Vagina (tissue), 2 donors: ENCODE measurements around the gene PSMD1.

Experiments
- CTCF ChIP-seq, 3 experiments: fragments of 450-650 bp in 2 of 3; fragments of 200-600 bp in 1 of 3; sonication (generic) in 1 of 3; IDR thresholded peaks; one replicate each; pipeline ENCODE4 v1.5.1; 2017 to 2019; ENCODE audit warnings: antibody characterized with exemption in 3 of 3, mild to moderate bottlenecking in 2 of 3, moderate library complexity in 2 of 3
- POLR2A ChIP-seq, 2 donors: fragments of 450-650 bp; IDR thresholded peaks; one replicate each; pipeline ENCODE4 v1.6.1; 2017; ENCODE audit warnings: antibody characterized with exemption in 2 of 2, mild to moderate bottlenecking in 2 of 2, moderate library complexity in 2 of 2
- POLR2AphosphoS5 ChIP-seq, 2 donors: sonication (generic); formaldehyde crosslinking; IDR thresholded peaks; one replicate each; pipeline ENCODE4 v1.9.0; 2017; ENCODE audit warnings: antibody characterized with exemption in 2 of 2, mild to moderate bottlenecking in 2 of 2, low read depth in 1 of 2; ENCODE audit not compliant: insufficient read depth in 1 of 2

GRCh38 chr2:231053846-231054245, 2.8 kb upstream of the PSMD1 start:
- TF ChIP-seq CTCF (IDR thresholded peaks at IDR 0.05) (no peak), POLR2A (IDR thresholded peaks at IDR 0.05) (no peak), POLR2AphosphoS5 (IDR thresholded peaks at IDR 0.05; ENCODE audit: insufficient read depth in 1 of 2, low read depth in 1 of 2) (no peak)
